RPMI8226 (cell line): ENCODE results near the gene TUBB4B.

ENCODE experiments used
- DNase-seq: peaks from one replicate; pipeline ENCODE4 v3.0.0-alpha.2; 2015

Gene TUBB4B

GRCh38 chr9:137213160-137214060 lies 27.7 kb upstream of the TUBB4B start:
- no peak for DNase-seq

- DNase-seq = no peak
Observed at GRCh38 chr9:137214620-137215019, 26.5 kb upstream of the TUBB4B start.

GRCh38 chr9:137215196-137215986 lies 25.7 kb upstream of the TUBB4B start:
- no peak for DNase-seq

- no peak for DNase-seq
Observed at GRCh38 chr9:137216188-137216965, 24.7 kb upstream of the TUBB4B start.

- no peak for DNase-seq
Observed at GRCh38 chr9:137217276-137218211, 23.5 kb upstream of the TUBB4B start.

- DNase-seq = no peak
Observed at GRCh38 chr9:137218212-137218753, 22.8 kb upstream of the TUBB4B start.

GRCh38 chr9:137218754-137219271 lies 22.3 kb upstream of the TUBB4B start:
- no peak for DNase-seq

GRCh38 chr9:137219757-137220316 lies 21.2 kb upstream of the TUBB4B start:
- no peak for DNase-seq

- no peak for DNase-seq
Observed at GRCh38 chr9:137220317-137221094, 20.6 kb upstream of the TUBB4B start.

- no peak for DNase-seq
Observed at GRCh38 chr9:137221095-137221505, 20.0 kb upstream of the TUBB4B start.

- peak; percentile 70 for DNase-seq
Observed at GRCh38 chr9:137221506-137222111, 19.5 kb upstream of the TUBB4B start.

- DNase-seq = peak; percentile 51
Observed at GRCh38 chr9:137222190-137223077, 18.7 kb upstream of the TUBB4B start, which contains the start of gene RNF208. TSS of gene RNF208 (minus strand) at chr9:137222240. CDS start at chr9:137221212, 1,028 bp downstream.

- peak; percentile 100 for DNase-seq
Observed at GRCh38 chr9:137223078-137223970, 17.8 kb upstream of the TUBB4B start.

- DNase-seq = peak; percentile 97
Observed at GRCh38 chr9:137224830-137225694, 16.0 kb upstream of the TUBB4B start, which contains the start of gene CYSRT1. TSS of gene CYSRT1 (plus strand) at chr9:137225174. CDS start at chr9:137225622, 448 bp downstream.

GRCh38 chr9:137225699-137226331 lies 15.3 kb upstream of the TUBB4B start:
- no peak for DNase-seq
